Neural cell (in vitro differentiated cells): Measurements from ENCODE around the gene CXCR5. TPM values are rescaled to one million over a fixed set of nuclear protein-coding genes. Genes with fewer than 3 reads are reported as not detected.

Experiments used
- H2AFZ ChIP-seq: fragments of 200-600, 300-800 bp; sonication (generic), shearing (Covaris generic); 2 replicates; pipeline ENCODE4 v1.6.0; 2014; ENCODE audit warnings: low read depth, mild to moderate bottlenecking, antibody characterized with exemption, low read length, moderate library complexity
- H3F3A ChIP-seq: fragments of 200-600 bp; shearing (Covaris generic); 2 replicates; pipeline ENCODE4 v1.6.1; 2016; ENCODE audit warnings: mild to moderate bottlenecking, moderate library complexity, mixed read lengths, antibody characterized with exemption, low read length; ENCODE audit not compliant: insufficient read depth, poor library complexity, severe bottlenecking
- H3K27ac ChIP-seq: fragments of 200-600, 300-800 bp; sonication (generic), shearing (Covaris generic); 2 replicates; pipeline ENCODE4 v1.5.1; 2014; ENCODE audit warnings: mild to moderate bottlenecking, low read length, moderate library complexity
- H3K27me3 ChIP-seq: fragments of 300-800, 200-600 bp; sonication (generic), shearing (Covaris generic); 2 replicates; pipeline ENCODE4 v1.6.0; 2014; ENCODE audit warnings: mild to moderate bottlenecking, low read depth, low read length, moderate library complexity; ENCODE audit not compliant: insufficient read depth
- H3K36me3 ChIP-seq: fragments of 300-800, 200-600 bp; sonication (generic), shearing (Covaris generic); 2 replicates; pipeline ENCODE4 v1.5.1; 2014; ENCODE audit warnings: mild to moderate bottlenecking, antibody characterized with exemption, low read length, moderate library complexity; ENCODE audit not compliant: insufficient read depth
- H3K4me2 ChIP-seq: fragments of 300-800, 200-600 bp; sonication (generic), shearing (Covaris generic); 2 replicates; pipeline ENCODE4 v1.6.0; 2014; ENCODE audit warnings: mild to moderate bottlenecking, low read length
- H3K4me3 ChIP-seq: fragments of 300-800, 200-600 bp; sonication (generic), shearing (Covaris generic); 2 replicates; pipeline ENCODE4 v1.5.1; 2014; ENCODE audit warnings: mild to moderate bottlenecking, low read length, moderate library complexity
- H3K79me2 ChIP-seq: fragments of 200-600 bp; shearing (Covaris generic); replicated peaks from 2 replicates; pipeline ENCODE4 v1.6.0; 2014; ENCODE audit warnings: mild to moderate bottlenecking, low read length, moderate library complexity; ENCODE audit not compliant: insufficient read depth
- H3K9ac ChIP-seq: fragments of 300-800, 200-600 bp; sonication (generic), shearing (Covaris generic); 2 replicates; pipeline ENCODE4 v1.6.1; 2016; ENCODE audit warnings: mild to moderate bottlenecking, low read length, mixed read lengths
- H3K9me2 ChIP-seq: fragments of 200-600 bp; shearing (Covaris generic); 2 replicates; pipeline ENCODE4 v1.6.1; 2016; ENCODE audit warnings: mild to moderate bottlenecking, low read length, mixed read lengths; ENCODE audit not compliant: insufficient read depth
- H3K9me3 ChIP-seq: fragments of 200-600, 300-800 bp; sonication (generic), shearing (Covaris generic); 2 replicates; pipeline ENCODE4 v1.6.1; 2016; ENCODE audit warnings: mild to moderate bottlenecking, mixed run types, low read length, moderate library complexity, mixed read lengths
- H4K20me1 ChIP-seq: fragments of 200-600 bp; shearing (Covaris generic); 2 replicates; pipeline ENCODE4 v1.6.1; 2016; ENCODE audit warnings: mild to moderate bottlenecking, mixed run types; ENCODE audit not compliant: insufficient read depth
- CTCF ChIP-seq: fragments of 450-650 bp; IDR thresholded peaks from 2 replicates; pipeline ENCODE4 v1.5.1; 2014; ENCODE audit warnings: antibody characterized with exemption, mild to moderate bottlenecking, moderate library complexity; ENCODE audit not compliant: poor library complexity, severe bottlenecking
- EP300 ChIP-seq: fragments of 450-650 bp; conservative IDR thresholded peaks from 2 replicates; pipeline ENCODE4 v1.6.1; 2014; ENCODE audit warnings: antibody characterized with exemption, mild to moderate bottlenecking, moderate library complexity; ENCODE audit not compliant: poor library complexity, severe bottlenecking
- EZH2 ChIP-seq: fragments of 200-600, 300-800 bp; shearing (Covaris generic), sonication (generic); IDR thresholded peaks from 2 replicates; pipeline ENCODE4 v1.6.1; 2014; ENCODE audit warnings: antibody characterized with exemption, low read length, borderline replicate concordance, mild to moderate bottlenecking; ENCODE audit not compliant: insufficient read depth, poor library complexity, severe bottlenecking
- MXI1 ChIP-seq: fragments of 450-650 bp; conservative IDR thresholded peaks from 2 replicates; pipeline ENCODE4 v1.6.1; 2014; ENCODE audit warnings: antibody characterized with exemption, mild to moderate bottlenecking; ENCODE audit not compliant: poor library complexity, severe bottlenecking
- POLR2AphosphoS5 ChIP-seq: IDR thresholded peaks from 2 replicates; pipeline ENCODE4 v1.6.1; 2012
- RAD21 ChIP-seq: fragments of 450-650 bp; conservative IDR thresholded peaks from 2 replicates; pipeline ENCODE4 v1.6.1; 2014; ENCODE audit warnings: antibody characterized with exemption, mild to moderate bottlenecking, moderate library complexity
- SMC3 ChIP-seq: fragments of 450-650 bp; conservative IDR thresholded peaks from 2 replicates; pipeline ENCODE4 v1.6.1; 2014; ENCODE audit warnings: antibody characterized with exemption, mild to moderate bottlenecking, moderate library complexity; ENCODE audit not compliant: poor library complexity
- TAF1 ChIP-seq: IDR thresholded peaks from 2 replicates; pipeline ENCODE4 v1.6.1; 2012; ENCODE audit warnings: low read depth
- polyA plus RNA-seq: library from polyadenylated mRNA; depleted of rRNA; stranded (reverse); fragments of >200 nt; gene quantifications from 2 replicates; pipeline ENCODE4 v1.2.3, GENCODE V29; 2014
- TF ChIP-seq, protein P1 (sequence below): IDR thresholded peaks from 2 replicates; pipeline ENCODE4 v1.6.1; 2012; ENCODE audit warnings: borderline replicate concordance

CXCR5 gene
- polyA plus RNA-seq, 1 donor from 2014 or later = not detected

GRCh38 chr11:118856314-118856713 lies 27.4 kb upstream of the CXCR5 start:
- H3K27me3 ChIP-seq = no peaks in the 10 kb centered on the region
- H3F3A ChIP-seq = no peaks in the 10 kb centered on the region
- TF ChIP-seq EP300 (no peak), CTCF (no peak)
- H3K79me2 ChIP-seq = no peaks in the 10 kb centered on the region
- H4K20me1 ChIP-seq = no peaks in the 10 kb centered on the region
- H3K4me3 ChIP-seq = no peak overlapping the region
- no peak overlapping the region for H2AFZ ChIP-seq
- H3K9me2 ChIP-seq = no peaks in the 10 kb centered on the region
- no peak overlapping the region for H3K27ac ChIP-seq
- no peaks in the 10 kb centered on the region for H3K9me3 ChIP-seq
- no peak overlapping the region for H3K9ac ChIP-seq
- H3K36me3 ChIP-seq = no peaks in the 10 kb centered on the region
- no peak overlapping the region for H3K4me2 ChIP-seq

GRCh38 chr11:118857385-118857784 lies 26.3 kb upstream of the CXCR5 start:
- Histone ChIP-seq H3K36me3 (no peaks in the 10 kb centered on the region), H3K79me2 (no peaks in the 10 kb centered on the region), H3K27me3 (no peaks in the 10 kb centered on the region), H4K20me1 (no peaks in the 10 kb centered on the region), H3F3A (no peaks in the 10 kb centered on the region), H3K27ac (no peak overlapping the region), H2AFZ (no peak overlapping the region), H3K9ac (no peak overlapping the region), H3K9me3 (no peaks in the 10 kb centered on the region), H3K4me2 (no peak overlapping the region), H3K4me3 (no peak overlapping the region), H3K9me2 (no peaks in the 10 kb centered on the region)
- TF ChIP-seq POLR2AphosphoS5 (no peak), TAF1 (no peak), RAD21 (no peak), EZH2 (no peak), EP300 (no peak), MXI1 (no peak), CTCF (no peak), SMC3 (no peak)
- TF ChIP-seq, protein P1, sequence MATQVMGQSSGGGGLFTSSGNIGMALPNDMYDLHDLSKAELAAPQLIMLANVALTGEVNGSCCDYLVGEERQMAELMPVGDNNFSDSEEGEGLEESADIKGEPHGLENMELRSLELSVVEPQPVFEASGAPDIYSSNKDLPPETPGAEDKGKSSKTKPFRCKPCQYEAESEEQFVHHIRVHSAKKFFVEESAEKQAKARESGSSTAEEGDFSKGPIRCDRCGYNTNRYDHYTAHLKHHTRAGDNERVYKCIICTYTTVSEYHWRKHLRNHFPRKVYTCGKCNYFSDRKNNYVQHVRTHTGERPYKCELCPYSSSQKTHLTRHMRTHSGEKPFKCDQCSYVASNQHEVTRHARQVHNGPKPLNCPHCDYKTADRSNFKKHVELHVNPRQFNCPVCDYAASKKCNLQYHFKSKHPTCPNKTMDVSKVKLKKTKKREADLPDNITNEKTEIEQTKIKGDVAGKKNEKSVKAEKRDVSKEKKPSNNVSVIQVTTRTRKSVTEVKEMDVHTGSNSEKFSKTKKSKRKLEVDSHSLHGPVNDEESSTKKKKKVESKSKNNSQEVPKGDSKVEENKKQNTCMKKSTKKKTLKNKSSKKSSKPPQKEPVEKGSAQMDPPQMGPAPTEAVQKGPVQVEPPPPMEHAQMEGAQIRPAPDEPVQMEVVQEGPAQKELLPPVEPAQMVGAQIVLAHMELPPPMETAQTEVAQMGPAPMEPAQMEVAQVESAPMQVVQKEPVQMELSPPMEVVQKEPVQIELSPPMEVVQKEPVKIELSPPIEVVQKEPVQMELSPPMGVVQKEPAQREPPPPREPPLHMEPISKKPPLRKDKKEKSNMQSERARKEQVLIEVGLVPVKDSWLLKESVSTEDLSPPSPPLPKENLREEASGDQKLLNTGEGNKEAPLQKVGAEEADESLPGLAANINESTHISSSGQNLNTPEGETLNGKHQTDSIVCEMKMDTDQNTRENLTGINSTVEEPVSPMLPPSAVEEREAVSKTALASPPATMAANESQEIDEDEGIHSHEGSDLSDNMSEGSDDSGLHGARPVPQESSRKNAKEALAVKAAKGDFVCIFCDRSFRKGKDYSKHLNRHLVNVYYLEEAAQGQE = no peak
